GM19351 (cell line): ENCODE results near the gene TMEM178B.
"Not testable (repeated sequence)": the region's sequence is repeated elsewhere in the genome, so short reads cannot be mapped to it uniquely, and the experiment has no call there.

Experiments
- ATAC-seq: cut with Tn5 transposase; IDR thresholded peaks from one replicate; pipeline ENCODE4 v1.9.1; 2021; ENCODE audit warnings: mild to moderate bottlenecking, moderate library complexity; ENCODE audit not compliant: unreplicated experiment

The TMEM178B gene

GRCh38 chr7:141300816-141301215, 227.0 kb downstream of the TMEM178B start:
- no peak for ATAC-seq

- no peak for ATAC-seq
Observed at GRCh38 chr7:141301544-141301943, 227.7 kb downstream of the TMEM178B start.

- no peak for ATAC-seq
Observed at GRCh38 chr7:141302617-141303016, 228.8 kb downstream of the TMEM178B start.

GRCh38 chr7:141304291-141304690, 230.4 kb downstream of the TMEM178B start:
- ATAC-seq, result no peak

GRCh38 chr7:141306081-141306480, 232.2 kb downstream of the TMEM178B start:
- ATAC-seq, result no peak

- ATAC-seq, result no peak
Observed at GRCh38 chr7:141312395-141312794, 238.5 kb downstream of the TMEM178B start.

GRCh38 chr7:141312828-141313521, 239.1 kb downstream of the TMEM178B start:
- ATAC-seq, result no peak

GRCh38 chr7:141313896-141314295, 240.0 kb downstream of the TMEM178B start:
- ATAC-seq, result no peak

- ATAC-seq, result no peak
Observed at GRCh38 chr7:141317033-141317585, 243.2 kb downstream of the TMEM178B start.

GRCh38 chr7:141320287-141320686, 246.4 kb downstream of the TMEM178B start:
- no peak for ATAC-seq

- ATAC-seq, result no peak
Observed at GRCh38 chr7:141322383-141322782, 248.5 kb downstream of the TMEM178B start.

GRCh38 chr7:141323826-141324225, 250.0 kb downstream of the TMEM178B start:
- ATAC-seq, result no peak

- ATAC-seq, result no peak
Observed at GRCh38 chr7:141324870-141325269, 251.0 kb downstream of the TMEM178B start.

GRCh38 chr7:141325275-141325674, 251.4 kb downstream of the TMEM178B start:
- no peak for ATAC-seq

- no peak for ATAC-seq
Observed at GRCh38 chr7:141328290-141328689, 254.4 kb downstream of the TMEM178B start.

- ATAC-seq, result not testable (repeated sequence)
Observed at GRCh38 chr7:141330285-141330684, 256.4 kb downstream of the TMEM178B start.

GRCh38 chr7:141333459-141333858, 259.6 kb downstream of the TMEM178B start:
- no peak for ATAC-seq

GRCh38 chr7:141335164-141335563, 261.3 kb downstream of the TMEM178B start:
- ATAC-seq, result no peak

- ATAC-seq, result no peak
Observed at GRCh38 chr7:141339603-141340002, 265.7 kb downstream of the TMEM178B start.

- ATAC-seq, result no peak
Observed at GRCh38 chr7:141340991-141341390, 267.1 kb downstream of the TMEM178B start.

GRCh38 chr7:141342621-141343408, 269.0 kb downstream of the TMEM178B start:
- no peak for ATAC-seq
